Chondrocyte (in vitro differentiated cells): Measurements from ENCODE around the gene ARHGEF25. TPM values are rescaled to one million over a fixed set of nuclear protein-coding genes. Genes with fewer than 3 reads are reported as not detected.

Experiments used
- DNase-seq: peaks from one replicate; pipeline ENCODE4 v3.0.0; 2021; ENCODE audit warnings: mixed read lengths, low spot score
- H3K27ac Mint-ChIP-seq: one replicate; pipeline ENCODE4 v1.8.0; 2021; ENCODE audit warnings: mild to moderate bottlenecking, moderate library complexity, mixed read lengths; ENCODE audit not compliant: unreplicated experiment
- H3K27me3 Mint-ChIP-seq: 2 replicates; pipeline ENCODE4 v1.8.0; 2021; ENCODE audit warnings: low read depth, mixed read lengths
- H3K36me3 Mint-ChIP-seq: 2 replicates; pipeline ENCODE4 v1.8.0; 2021; ENCODE audit warnings: low read depth, mixed read lengths
- H3K4me1 Mint-ChIP-seq: 2 replicates; pipeline ENCODE4 v1.8.0; 2021; ENCODE audit warnings: low read depth, mild to moderate bottlenecking, mixed read lengths
- H3K4me3 Mint-ChIP-seq: one replicate; pipeline ENCODE4 v1.8.0; 2021; ENCODE audit warnings: mild to moderate bottlenecking, moderate library complexity, mixed read lengths; ENCODE audit not compliant: unreplicated experiment
- H3K9me3 Mint-ChIP-seq: 2 replicates; pipeline ENCODE4 v1.8.0; 2021; ENCODE audit warnings: low read depth, mixed read lengths
- CTCF ChIP-seq: fragments of 200-600 bp; sonication (generic); IDR thresholded peaks from 2 replicates; pipeline ENCODE4 v1.5.0; 2021; ENCODE audit warnings: antibody characterized with exemption, mild to moderate bottlenecking, moderate library complexity
- total RNA-seq: library from RNA; stranded (reverse); gene quantifications from 3 replicates; pipeline ENCODE4 v1.2.1, GENCODE V29; 2021

Gene ARHGEF25
- total RNA-seq, 1 donor from 2014 or later = 29.0 TPM

- TF ChIP-seq CTCF = no peak
- no peaks in the 10 kb centered on the region for H3K4me1 Mint-ChIP-seq
- H3K27me3 Mint-ChIP-seq = no peaks in the 10 kb centered on the region
- peaks cover 9% of the 10 kb centered on the region for H3K36me3 Mint-ChIP-seq
- no peak overlapping the region for H3K27ac Mint-ChIP-seq
- H3K9me3 Mint-ChIP-seq = no peaks in the 10 kb centered on the region
- no peak for DNase-seq
- H3K4me3 Mint-ChIP-seq = no peak overlapping the region
Measured at GRCh38 chr12:57582440-57582839, 28.8 kb upstream of the ARHGEF25 start.

GRCh38 chr12:57583008-57583831 is 28.0 kb upstream of the ARHGEF25 start:
- Mint-ChIP-seq H3K36me3 (peaks cover 9% of the 10 kb centered on the region), H3K4me3 (no peak overlapping the region)
- no peak for DNase-seq

DNA sequence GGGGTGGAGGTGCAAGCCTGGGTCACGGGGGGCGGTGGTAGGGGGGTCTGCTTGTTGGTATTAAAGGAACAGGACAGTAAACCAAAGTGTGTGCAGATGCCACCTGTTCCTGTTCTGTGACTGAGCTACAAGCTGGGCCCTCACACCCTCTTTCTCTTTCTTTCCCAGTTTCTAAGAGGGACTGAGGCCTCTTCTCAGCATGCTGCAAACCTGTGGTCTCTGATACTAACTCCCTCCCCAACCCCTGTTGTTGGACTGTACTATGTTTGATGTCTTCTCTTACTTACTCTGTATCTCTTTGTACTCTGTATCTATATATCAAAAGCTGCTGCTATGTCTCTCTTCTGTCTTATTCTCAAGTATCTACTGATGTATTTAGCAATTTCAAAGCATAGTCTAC is 27.2 kb upstream of the ARHGEF25 start:
- Mint-ChIP-seq H3K9me3 (no peaks in the 10 kb centered on the region), H3K27ac (no peak overlapping the region), H3K36me3 (peaks cover 7% of the 10 kb centered on the region), H3K27me3 (no peaks in the 10 kb centered on the region), H3K4me3 (no peak overlapping the region), H3K4me1 (no peaks in the 10 kb centered on the region)
- DNase-seq = no peak
- TF ChIP-seq CTCF = no peak

More at GRCh38 chr12:57583008-57583831, 28.0 kb upstream of the ARHGEF25 start:
- Mint-ChIP-seq H3K4me1 (no peaks in the 10 kb centered on the region), H3K27ac (no peak overlapping the region), H3K9me3 (no peaks in the 10 kb centered on the region), H3K27me3 (no peaks in the 10 kb centered on the region)
- TF ChIP-seq CTCF = peak; percentile 98

GRCh38 chr12:57584690-57585089 is 26.5 kb upstream of the ARHGEF25 start:
- Mint-ChIP-seq H3K27ac (no peak overlapping the region), H3K9me3 (no peaks in the 10 kb centered on the region), H3K27me3 (no peaks in the 10 kb centered on the region), H3K4me1 (no peaks in the 10 kb centered on the region), H3K36me3 (peaks cover 5% of the 10 kb centered on the region), H3K4me3 (no peak overlapping the region)
- no peak for TF ChIP-seq CTCF
- no peak for DNase-seq

DNA sequence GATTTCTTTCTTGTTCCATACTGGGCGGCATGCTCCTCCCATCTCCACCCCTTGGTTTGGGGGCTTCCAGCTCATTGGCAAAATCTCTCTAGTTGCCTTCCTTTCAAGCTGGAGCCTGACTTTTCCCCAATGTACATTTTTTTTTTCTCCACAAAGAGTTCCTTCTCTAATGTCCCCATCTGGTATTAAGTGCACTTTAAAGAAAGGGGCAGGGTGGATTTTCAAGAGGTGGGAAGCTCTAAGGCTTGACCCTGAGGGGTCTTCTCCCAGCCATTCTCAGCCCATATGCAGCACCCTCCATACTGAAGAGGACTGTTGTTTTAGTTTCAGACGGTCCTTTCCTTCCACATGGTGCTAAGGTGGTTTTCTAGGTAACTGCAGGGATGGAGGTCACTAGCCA is 26.1 kb upstream of the ARHGEF25 start:
- Mint-ChIP-seq H3K4me3 (no peak overlapping the region), H3K9me3 (no peaks in the 10 kb centered on the region), H3K27me3 (no peaks in the 10 kb centered on the region), H3K27ac (no peak overlapping the region), H3K4me1 (no peaks in the 10 kb centered on the region), H3K36me3 (peaks cover 4% of the 10 kb centered on the region)
- no peak for TF ChIP-seq CTCF
- no peak for DNase-seq
